ENCODE data around the gene RXRA. TPM values are rescaled to one million over a fixed set of nuclear protein-coding genes. Genes with fewer than 3 reads are reported as not detected.

Gene RXRA
- polyA plus RNA-seq (2013, experiment 1 of 2): 21.0 TPM
- 21.8 TPM for polyA plus RNA-seq (2013, experiment 2 of 2)

DNA sequence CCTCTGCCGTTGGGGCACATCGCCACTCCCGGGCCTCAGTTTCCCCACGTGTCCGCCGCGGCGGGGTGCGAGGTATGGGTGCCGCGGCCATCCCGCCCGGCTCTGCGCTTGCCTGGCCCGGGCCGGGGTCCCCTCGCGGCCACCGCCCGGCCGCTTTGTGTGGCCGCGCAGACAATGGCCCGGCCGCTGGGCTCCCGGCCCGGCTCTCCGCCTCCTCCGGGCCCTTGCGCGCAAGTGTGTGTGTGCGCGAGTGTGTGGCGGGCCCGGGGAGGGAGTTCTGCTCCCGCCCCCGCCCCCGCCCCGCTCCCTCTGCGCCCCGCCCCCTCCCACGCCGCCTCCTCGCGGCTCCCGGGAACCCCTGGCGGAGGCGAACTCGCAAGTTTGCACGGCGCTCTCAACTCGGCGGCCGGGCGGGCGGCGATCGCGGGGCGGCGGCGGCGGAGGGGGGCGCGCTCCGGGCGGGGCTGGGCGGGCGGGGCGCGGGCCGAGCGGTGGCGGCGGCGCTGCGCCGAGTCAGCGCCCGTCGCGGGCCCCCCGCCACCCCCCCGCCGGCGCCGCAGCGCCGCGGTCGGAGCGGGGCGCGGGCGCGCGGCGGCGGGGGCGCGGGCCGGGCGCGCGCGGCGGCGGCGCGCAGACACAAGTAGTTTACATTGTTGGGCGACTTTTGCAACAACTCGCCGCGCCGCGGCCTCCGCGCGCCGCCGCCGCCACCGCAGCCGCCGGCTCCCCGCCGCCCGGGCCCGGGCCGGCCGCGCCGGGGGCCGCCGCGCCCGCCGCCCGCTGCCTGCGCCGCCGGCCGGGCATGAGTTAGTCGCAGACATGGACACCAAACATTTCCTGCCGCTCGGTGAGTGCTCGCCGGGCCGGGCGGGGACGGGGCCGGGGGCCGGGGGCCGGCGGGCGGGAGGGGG is at the start of gene RXRA:
TSS of gene RXRA (plus strand) at position 643 of the 911 bp plus-strand sequence. CDS start at position 820, 177 bp downstream.
- Histone ChIP-seq H3K36me3 (ENCODE audit: insufficient read depth, low read length) (no peaks in the 10 kb centered on the region), H3K27ac (ENCODE audit: low read depth, low read length) (peak within 1 kb of the TSS; percentile 81), H3K9me3 (ENCODE audit: insufficient read depth, low read depth, low read length) (no peaks in the 10 kb centered on the region), H3K27me3 (ENCODE audit: insufficient read depth, low read length) (no peaks in the 10 kb centered on the region; the same call in 1 of the 2 replicates), H3K4me3 (ENCODE audit: low read length) (peak within 1 kb of the TSS; percentile 70), H3K9ac (ENCODE audit: low read depth, low read length) (peak within 1 kb of the TSS; percentile 84), H3K4me1 (ENCODE audit: insufficient read depth, low read length) (peaks cover 25% of the 10 kb centered on the region)
- under 1% methylated on average over 156 of the region's 156 CpGs for WGBS

DNA sequence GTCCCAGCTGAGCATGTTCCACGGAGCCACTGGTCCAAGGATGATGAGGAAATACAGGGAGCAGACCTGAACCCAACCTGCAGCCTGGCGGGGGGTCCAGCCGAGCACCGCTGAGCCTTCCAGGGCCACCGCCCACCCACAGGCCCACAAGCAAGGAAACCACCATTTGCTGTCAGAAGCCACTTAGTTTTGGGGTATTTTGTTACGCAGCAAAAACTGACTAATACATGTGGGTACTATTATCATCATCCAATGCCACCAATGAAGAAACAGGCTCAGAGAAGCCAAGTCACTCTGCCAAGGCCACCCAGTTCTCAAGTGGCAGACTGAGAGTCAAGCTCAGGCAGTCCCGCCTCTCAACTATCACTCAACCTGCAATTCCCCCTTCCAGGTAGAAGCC is 48.0 kb upstream of the RXRA start:
- H3K9ac ChIP-seq (ENCODE audit: low read depth, low read length): no peak overlapping the region
- no peaks in the 10 kb centered on the region for H3K9me3 ChIP-seq (ENCODE audit: insufficient read depth, low read depth, low read length)
- H3K27me3 ChIP-seq (ENCODE audit: insufficient read depth, low read length): no peaks in the 10 kb centered on the region
- 95% methylated on average over 7 of the region's 7 CpGs for WGBS
- H3K36me3 ChIP-seq (ENCODE audit: insufficient read depth, low read length): no peaks in the 10 kb centered on the region
- H3K4me3 ChIP-seq (ENCODE audit: low read length): no peak overlapping the region
- H3K27ac ChIP-seq (ENCODE audit: low read depth, low read length): no peak overlapping the region
- H3K4me1 ChIP-seq (ENCODE audit: insufficient read depth, low read length): no peaks in the 10 kb centered on the region

DNA sequence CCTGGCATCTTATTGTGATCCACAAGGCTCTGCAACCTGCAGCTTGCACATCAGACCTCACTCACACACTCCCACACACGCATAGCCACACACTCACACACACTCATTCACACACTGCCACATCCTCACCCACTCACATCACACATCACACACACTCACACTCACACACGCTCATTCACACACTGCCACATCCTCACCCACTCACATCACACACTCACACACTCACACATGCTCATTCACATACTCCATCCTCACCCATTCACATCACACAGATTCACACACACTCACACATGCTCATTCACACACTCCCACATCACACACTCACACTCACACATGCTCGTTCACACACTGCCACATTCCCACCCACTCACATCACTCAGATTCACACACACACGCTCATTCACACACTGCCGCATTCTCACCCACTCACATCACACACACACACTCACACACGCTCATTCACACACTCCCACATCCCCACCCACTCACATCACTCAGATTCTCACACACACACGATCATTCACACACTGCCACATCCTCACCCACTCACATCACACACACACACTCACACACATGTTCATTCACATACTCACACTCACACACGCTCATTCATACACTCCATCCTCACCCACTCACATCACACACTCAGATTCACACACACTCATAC is 47.1 kb upstream of the RXRA start:
- Histone ChIP-seq H3K9ac (ENCODE audit: low read depth, low read length) (no peak overlapping the region), H3K27me3 (ENCODE audit: insufficient read depth, low read length) (no peaks in the 10 kb centered on the region), H3K36me3 (ENCODE audit: insufficient read depth, low read length) (no peaks in the 10 kb centered on the region), H3K9me3 (ENCODE audit: insufficient read depth, low read depth, low read length) (no peaks in the 10 kb centered on the region), H3K27ac (ENCODE audit: low read depth, low read length) (no peak overlapping the region), H3K4me3 (ENCODE audit: low read length) (no peak overlapping the region), H3K4me1 (ENCODE audit: insufficient read depth, low read length) (no peaks in the 10 kb centered on the region)
- 90% methylated on average over 8 of the region's 8 CpGs for WGBS

DNA sequence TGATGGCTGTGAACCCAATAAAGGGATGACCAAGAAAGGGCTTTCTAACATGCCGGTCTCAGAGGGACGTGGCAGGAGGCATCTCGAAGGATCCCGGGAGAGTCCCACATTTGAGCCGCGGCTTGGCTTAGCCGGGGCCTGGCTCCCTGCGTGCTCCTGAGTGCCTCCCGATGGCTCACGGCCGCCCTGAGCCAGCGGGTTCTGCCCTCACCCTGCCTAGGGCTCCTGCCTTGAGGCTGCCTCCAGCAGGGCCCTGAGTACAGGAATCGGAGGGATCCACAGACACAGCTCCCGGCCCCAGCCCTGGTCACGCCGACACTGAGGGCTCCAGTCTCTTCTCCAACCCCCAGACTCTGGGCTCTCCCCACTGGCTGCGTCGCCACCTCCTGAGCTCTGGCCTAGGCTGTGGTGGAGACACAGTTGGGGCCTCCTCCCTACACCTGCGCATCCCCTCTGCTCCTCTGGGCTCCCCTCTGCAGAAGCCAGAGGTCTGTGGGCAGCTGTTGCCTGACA is 44.1 kb upstream of the RXRA start:
- no peak overlapping the region for H3K4me3 ChIP-seq (ENCODE audit: low read length)
- H3K4me1 ChIP-seq (ENCODE audit: insufficient read depth, low read length): no peaks in the 10 kb centered on the region
- H3K27ac ChIP-seq (ENCODE audit: low read depth, low read length): no peak overlapping the region
- H3K27me3 ChIP-seq (ENCODE audit: insufficient read depth, low read length): no peaks in the 10 kb centered on the region
- no peaks in the 10 kb centered on the region for H3K36me3 ChIP-seq (ENCODE audit: insufficient read depth, low read length)
- H3K9ac ChIP-seq (ENCODE audit: low read depth, low read length): no peak overlapping the region
- WGBS: 85% methylated on average over 19 of the region's 19 CpGs
- no peaks in the 10 kb centered on the region for H3K9me3 ChIP-seq (ENCODE audit: insufficient read depth, low read depth, low read length)

DNA sequence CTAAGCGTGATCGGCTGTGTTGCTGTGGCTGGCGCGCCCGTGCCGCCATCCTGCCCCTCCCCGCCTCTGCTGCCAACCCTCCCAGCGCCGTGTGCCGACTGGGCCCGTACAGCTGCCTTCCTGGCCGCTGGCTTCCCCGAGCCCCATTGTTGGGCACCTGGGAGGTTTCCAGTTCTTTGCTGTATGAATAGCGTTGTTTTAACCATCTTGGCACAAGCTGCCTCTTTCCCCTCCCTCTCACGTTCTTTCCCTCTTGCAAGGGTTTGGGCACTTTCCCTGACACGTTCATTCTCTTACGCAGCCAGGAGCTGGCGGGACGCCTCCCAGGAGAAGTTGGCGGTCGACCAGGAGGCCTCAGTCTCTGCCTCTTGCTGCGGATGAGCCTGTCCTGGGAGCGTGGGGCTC is 43.1 kb upstream of the RXRA start:
- Histone ChIP-seq H3K27me3 (ENCODE audit: insufficient read depth, low read length) (no peaks in the 10 kb centered on the region), H3K9me3 (ENCODE audit: insufficient read depth, low read depth, low read length) (no peaks in the 10 kb centered on the region), H3K4me3 (ENCODE audit: low read length) (no peak overlapping the region), H3K4me1 (ENCODE audit: insufficient read depth, low read length) (no peaks in the 10 kb centered on the region), H3K27ac (ENCODE audit: low read depth, low read length) (no peak overlapping the region), H3K36me3 (ENCODE audit: insufficient read depth, low read length) (no peaks in the 10 kb centered on the region), H3K9ac (ENCODE audit: low read depth, low read length) (no peak overlapping the region)
- WGBS: 90% methylated on average over 23 of the region's 23 CpGs

DNA sequence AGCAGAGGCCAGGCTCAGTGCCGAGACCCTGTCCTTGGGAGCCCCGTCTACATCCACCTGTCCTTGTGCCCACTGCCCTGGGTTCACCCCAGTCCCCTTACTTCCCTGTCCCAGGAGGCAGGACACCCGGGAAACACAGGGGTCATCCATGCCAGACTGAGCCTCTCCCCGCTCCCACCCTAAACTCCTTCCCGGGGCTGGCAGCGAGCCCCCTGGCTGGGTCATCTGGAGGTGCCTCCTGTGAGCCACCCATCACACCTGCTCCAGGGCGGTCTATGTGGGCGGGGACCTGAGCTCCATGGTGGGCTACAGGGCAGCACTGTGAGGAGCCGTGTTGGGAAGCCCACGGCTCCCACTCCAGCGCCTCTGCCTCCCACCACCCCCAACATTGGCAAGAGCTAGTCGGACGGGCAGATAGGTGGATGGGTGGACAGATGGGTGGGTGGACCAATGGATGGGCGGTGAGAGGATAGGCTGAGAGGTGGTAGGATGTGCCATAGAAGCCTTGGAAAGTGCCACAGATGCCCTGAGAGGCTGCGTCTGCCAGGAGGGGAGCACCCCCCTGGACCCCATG is 42.5 kb upstream of the RXRA start:
- H3K4me1 ChIP-seq (ENCODE audit: insufficient read depth, low read length): no peaks in the 10 kb centered on the region
- H3K4me3 ChIP-seq (ENCODE audit: low read length): no peak overlapping the region
- WGBS: 91% methylated on average over 15 of the region's 15 CpGs
- H3K36me3 ChIP-seq (ENCODE audit: insufficient read depth, low read length): no peaks in the 10 kb centered on the region
- H3K27ac ChIP-seq (ENCODE audit: low read depth, low read length): no peak overlapping the region
- H3K9ac ChIP-seq (ENCODE audit: low read depth, low read length): no peak overlapping the region
- no peaks in the 10 kb centered on the region for H3K9me3 ChIP-seq (ENCODE audit: insufficient read depth, low read depth, low read length)
- no peaks in the 10 kb centered on the region for H3K27me3 ChIP-seq (ENCODE audit: insufficient read depth, low read length)

DNA sequence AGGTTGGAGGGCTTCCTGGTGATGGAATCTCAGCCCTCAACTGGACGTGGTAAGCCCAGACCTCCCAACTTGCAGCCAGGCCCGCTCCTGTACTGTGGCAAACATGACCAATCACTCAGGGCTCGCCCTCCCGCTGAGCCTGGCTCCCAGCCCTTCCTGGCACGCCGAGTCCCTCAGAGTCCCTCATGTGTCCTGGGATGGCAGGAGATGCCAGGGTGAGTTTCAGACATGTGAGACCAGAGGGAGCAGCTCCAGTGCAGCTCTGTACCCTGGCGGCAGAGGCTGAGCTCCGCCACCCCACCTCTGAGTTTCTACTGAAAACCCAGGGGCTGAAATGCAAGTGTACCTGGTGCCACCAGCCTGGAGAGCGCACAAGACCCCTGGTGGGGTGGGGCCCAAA is 42.0 kb upstream of the RXRA start:
- H3K4me3 ChIP-seq (ENCODE audit: low read length): no peak overlapping the region
- H3K4me1 ChIP-seq (ENCODE audit: insufficient read depth, low read length): no peaks in the 10 kb centered on the region
- H3K9me3 ChIP-seq (ENCODE audit: insufficient read depth, low read depth, low read length): no peaks in the 10 kb centered on the region
- 92% methylated on average over 9 of the region's 9 CpGs for WGBS
- no peaks in the 10 kb centered on the region for H3K36me3 ChIP-seq (ENCODE audit: insufficient read depth, low read length)
- H3K27ac ChIP-seq (ENCODE audit: low read depth, low read length): no peak overlapping the region
- no peaks in the 10 kb centered on the region for H3K27me3 ChIP-seq (ENCODE audit: insufficient read depth, low read length)
- no peak overlapping the region for H3K9ac ChIP-seq (ENCODE audit: low read depth, low read length)

DNA sequence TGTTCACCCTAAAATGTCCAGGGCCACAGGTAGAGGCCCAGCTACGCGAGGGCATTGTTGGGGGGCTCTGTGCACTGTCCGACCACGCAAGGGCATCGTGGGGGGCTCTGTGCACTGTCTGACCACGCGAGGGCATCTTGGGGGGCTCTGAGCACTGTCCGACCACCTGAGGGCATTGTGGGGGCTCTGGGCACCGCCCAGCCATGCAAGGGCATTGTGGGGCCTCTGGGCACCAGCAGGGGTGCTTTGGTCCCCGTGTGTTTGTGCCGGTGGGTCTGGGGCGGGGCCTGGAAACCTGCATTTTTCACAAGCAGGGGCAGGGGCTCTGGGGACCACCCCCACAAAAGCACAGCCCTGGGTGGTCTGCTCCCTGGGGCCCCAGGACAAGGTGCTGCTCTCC is 41.5 kb upstream of the RXRA start:
- Histone ChIP-seq H3K27me3 (ENCODE audit: insufficient read depth, low read length) (no peaks in the 10 kb centered on the region), H3K27ac (ENCODE audit: low read depth, low read length) (no peak overlapping the region), H3K9ac (ENCODE audit: low read depth, low read length) (no peak overlapping the region), H3K9me3 (ENCODE audit: insufficient read depth, low read depth, low read length) (no peaks in the 10 kb centered on the region), H3K4me3 (ENCODE audit: low read length) (no peak overlapping the region), H3K36me3 (ENCODE audit: insufficient read depth, low read length) (no peaks in the 10 kb centered on the region), H3K4me1 (ENCODE audit: insufficient read depth, low read length) (no peaks in the 10 kb centered on the region)
- WGBS: 92% methylated on average over 12 of the region's 12 CpGs

DNA sequence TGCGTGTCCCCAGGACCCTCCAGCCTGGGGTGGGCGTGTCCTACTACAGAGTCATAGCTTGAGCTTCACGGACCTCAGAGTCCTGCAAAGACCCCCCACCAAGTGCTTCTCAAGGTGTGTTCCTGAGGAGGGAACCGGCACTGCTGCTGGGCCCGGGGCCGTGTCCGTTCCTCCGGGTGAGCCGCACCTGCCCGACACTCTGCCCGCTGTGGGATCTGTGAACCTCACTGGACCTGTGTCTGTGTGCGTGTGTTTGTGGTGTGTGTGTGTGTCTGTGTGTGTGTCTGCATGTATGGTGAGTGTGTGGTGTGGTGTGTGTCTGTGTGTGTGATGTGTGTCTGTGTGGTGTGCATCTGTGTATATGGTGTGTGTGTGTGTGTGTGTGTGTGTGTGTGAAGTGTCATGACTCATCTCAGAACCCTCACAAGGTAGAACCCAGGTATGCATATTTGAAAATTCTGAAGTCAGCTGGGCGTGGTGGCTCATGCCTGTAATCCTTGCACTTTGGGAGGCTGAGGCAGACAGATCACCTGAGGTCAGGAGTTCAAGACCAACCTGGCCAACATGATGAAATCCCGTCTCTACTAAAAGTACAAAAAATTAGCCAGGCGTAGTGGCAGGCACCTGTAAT is 40.9 kb upstream of the RXRA start:
- no peaks in the 10 kb centered on the region for H3K4me1 ChIP-seq (ENCODE audit: insufficient read depth, low read length)
- no peaks in the 10 kb centered on the region for H3K9me3 ChIP-seq (ENCODE audit: insufficient read depth, low read depth, low read length)
- no peak overlapping the region for H3K9ac ChIP-seq (ENCODE audit: low read depth, low read length)
- H3K4me3 ChIP-seq (ENCODE audit: low read length): no peak overlapping the region
- 94% methylated on average over 15 of the region's 15 CpGs for WGBS
- H3K36me3 ChIP-seq (ENCODE audit: insufficient read depth, low read length): no peaks in the 10 kb centered on the region
- H3K27ac ChIP-seq (ENCODE audit: low read depth, low read length): no peak overlapping the region
- no peaks in the 10 kb centered on the region for H3K27me3 ChIP-seq (ENCODE audit: insufficient read depth, low read length)

DNA sequence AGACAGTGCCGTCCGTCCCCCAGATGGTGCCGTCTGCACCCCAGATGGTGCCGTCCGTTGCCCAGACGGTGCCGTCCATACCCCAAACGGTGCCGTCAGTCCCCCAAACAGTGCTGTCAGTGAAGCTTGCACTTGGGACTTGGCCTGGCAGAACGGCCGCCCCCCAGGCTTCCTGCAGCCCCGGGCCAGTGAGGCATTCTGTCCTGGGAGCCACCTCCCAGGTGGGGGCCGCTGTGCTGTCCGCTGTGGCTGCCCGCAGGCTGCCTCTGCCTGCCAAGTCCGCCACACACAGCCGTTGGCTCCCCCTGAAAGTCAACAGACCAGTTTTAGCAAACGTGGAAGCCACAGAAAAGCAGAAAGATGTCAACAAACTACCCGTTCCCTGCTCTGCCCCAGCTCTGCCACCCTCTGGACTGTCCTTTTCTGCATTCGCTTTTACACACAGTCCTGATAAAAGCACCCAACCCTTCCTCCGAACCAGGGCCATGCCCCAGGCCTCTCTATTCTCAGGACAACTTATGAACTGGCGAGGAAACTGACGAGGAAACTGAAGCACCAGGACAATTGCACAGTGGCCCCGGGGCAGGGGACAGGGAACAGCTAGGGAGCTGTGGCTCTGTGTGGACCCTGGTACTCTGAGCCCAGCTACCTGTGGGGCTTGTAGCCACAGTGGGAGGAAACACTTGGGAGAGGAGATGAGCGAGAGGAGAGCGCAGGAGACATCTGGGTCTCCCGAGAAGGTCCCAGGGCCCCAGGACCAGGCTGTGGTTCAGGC is 39.6 kb upstream of the RXRA start:
- no peak overlapping the region for H3K27ac ChIP-seq (ENCODE audit: low read depth, low read length)
- no peaks in the 10 kb centered on the region for H3K9me3 ChIP-seq (ENCODE audit: insufficient read depth, low read depth, low read length)
- 91% methylated on average over 27 of the region's 27 CpGs for WGBS

More for the DNA sequence above, 39.6 kb upstream of the RXRA start:
- no peaks in the 10 kb centered on the region for H3K27me3 ChIP-seq (ENCODE audit: insufficient read depth, low read length)
- no peak overlapping the region for H3K4me3 ChIP-seq (ENCODE audit: low read length)
- H3K4me1 ChIP-seq (ENCODE audit: insufficient read depth, low read length): no peaks in the 10 kb centered on the region
- no peaks in the 10 kb centered on the region for H3K36me3 ChIP-seq (ENCODE audit: insufficient read depth, low read length)
- no peak overlapping the region for H3K9ac ChIP-seq (ENCODE audit: low read depth, low read length)

Measured in HUES64 (cell line).